UCSD-AML1 (cell line): ENCODE results near the gene AK3.
"Not testable (repeated sequence)": the region's sequence is repeated elsewhere in the genome, so short reads cannot be mapped to it uniquely, and the experiment has no call there.

ENCODE experiments used
- DNase-seq: peaks from one replicate; lab custom pipeline; 2025; ENCODE audit not compliant: unreplicated experiment; lab: John Stamatoyannopoulos, UW

Gene AK3

GRCh38 chr9:4669890-4670289 is 71.1 kb downstream of the AK3 start:
- DNase-seq = no peak

DNA sequence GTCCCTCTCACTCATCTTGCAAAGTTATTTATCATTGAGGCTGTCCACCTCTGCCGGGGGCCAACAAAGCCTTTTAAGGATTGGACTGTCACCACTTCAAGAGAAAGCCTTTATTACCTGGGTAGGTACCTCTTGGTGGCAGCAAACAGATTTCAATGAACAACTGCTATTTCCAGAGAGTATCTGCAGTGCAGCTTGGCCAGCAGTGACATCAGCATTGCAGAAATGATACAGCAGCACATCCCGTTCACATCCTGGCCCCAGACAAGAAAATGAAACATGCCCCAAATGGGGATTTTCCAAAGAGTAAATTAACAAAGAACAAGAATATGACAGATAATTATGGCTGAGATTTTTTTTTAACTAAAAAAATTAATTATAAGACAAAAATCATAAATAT is 72.4 kb downstream of the AK3 start:
- DNase-seq = no peak

DNA sequence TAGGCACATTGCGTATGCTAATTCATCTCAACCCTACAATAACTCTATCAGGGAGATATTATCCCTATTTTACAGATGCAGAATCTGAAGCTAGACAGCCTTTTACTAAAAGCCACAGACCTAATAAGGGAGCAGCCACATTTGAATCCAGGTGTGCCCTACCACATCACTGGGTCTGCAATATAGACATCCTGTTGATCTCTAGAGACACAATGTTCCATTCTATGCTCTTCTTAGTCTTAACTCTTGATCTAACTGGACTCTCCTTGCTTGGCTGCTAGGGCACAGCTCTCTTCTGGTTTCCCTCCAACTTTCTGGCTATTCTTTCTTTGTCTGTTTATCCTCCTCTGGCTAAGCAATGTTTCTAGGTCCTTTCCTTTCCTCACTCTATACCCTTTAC is 73.3 kb downstream of the AK3 start:
- DNase-seq = no peak

DNA sequence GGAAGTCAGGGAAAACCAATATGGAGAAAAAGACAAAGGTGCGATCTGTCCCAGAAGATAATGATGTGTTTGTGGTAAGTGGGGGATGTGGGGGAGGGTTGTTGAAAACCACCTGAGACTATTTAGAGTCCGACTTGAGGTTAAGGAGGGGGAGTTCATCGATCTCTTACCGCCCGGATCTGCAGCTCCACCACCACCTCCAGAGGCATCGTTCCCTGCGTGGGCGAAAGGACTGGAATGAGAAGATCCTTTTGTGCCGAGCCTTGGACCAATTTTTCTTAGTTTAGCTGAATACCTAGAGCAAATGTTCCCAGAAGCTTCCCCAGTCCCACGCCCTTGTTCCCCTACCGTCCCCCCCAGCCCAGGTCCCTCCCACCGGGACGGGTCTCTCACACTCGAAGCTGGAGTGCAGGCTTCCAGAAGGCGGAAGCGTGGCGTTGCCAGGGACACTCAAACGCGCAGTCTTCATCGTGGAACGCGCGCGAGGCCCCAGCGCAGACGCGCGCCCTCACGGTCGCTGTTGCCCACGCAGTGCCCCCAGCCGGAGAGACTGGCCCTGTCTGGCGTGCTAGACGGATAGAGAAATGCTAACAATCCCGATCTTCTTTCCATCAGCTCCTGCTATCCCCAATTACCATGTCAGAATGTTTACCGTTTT is 74.8 kb downstream of the AK3 start, which contains the start of gene SPATA6L:
TSS of gene SPATA6L (minus strand) at position 439 of the 658 bp plus-strand sequence. CDS start at position 209, 230 bp downstream.
- DNase-seq = peak; percentile 51

GRCh38 chr9:4665357-4665756 is 75.6 kb downstream of the AK3 start:
- DNase-seq = no peak

DNA sequence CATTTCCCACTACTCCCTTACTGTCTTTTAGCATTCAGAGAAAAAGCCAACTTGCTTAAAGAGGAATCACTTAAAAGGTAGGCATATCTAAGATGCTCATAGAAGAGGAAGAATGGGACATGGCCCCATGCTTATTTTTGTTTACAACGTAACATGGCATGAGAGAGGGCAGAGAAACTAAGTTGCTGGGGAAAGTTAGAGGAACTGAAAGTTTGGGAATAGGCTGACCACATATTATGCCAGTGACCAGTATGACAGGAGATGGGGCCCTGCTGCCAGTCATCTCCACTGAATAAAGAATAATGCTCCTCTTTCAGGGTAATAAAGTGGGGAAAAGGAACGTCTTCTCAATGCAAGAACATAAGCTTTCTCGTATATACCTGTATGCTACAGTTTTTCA is 77.0 kb downstream of the AK3 start:
- no peak for DNase-seq

DNA sequence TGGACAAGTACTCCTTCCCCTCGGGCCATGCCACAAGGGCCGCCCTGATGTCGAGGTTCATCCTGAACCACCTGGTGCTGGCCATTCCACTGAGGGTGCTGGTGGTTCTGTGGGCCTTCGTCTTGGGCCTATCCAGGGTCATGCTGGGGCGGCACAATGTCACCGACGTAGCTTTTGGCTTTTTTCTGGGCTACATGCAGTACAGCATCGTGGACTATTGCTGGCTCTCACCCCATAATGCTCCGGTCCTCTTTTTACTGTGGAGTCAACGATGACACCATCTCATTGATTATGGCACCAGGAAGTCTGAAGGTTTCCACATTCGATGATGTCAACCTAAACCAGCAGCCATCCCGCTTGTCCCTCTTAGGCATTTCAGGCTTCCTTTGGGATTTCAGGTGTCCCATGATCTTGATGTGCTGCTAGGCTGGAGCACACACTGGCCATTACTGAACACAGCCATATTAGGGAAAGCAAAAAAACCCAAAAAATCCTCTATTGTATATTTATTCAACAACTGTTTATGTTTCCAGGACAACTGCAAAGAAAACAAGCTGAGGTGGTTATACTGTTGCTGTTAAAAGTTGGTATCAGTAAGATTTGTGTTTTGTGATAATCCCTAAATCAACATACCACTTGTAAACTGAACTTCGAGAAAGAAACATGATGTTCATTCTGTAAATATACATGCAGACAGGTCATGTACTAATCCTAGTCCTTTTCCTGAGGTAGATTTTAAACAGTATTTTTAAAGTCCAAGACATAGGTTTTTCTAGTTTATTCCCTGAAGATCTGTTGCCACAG is 77.8 kb downstream of the AK3 start:
- no peak for DNase-seq

DNA sequence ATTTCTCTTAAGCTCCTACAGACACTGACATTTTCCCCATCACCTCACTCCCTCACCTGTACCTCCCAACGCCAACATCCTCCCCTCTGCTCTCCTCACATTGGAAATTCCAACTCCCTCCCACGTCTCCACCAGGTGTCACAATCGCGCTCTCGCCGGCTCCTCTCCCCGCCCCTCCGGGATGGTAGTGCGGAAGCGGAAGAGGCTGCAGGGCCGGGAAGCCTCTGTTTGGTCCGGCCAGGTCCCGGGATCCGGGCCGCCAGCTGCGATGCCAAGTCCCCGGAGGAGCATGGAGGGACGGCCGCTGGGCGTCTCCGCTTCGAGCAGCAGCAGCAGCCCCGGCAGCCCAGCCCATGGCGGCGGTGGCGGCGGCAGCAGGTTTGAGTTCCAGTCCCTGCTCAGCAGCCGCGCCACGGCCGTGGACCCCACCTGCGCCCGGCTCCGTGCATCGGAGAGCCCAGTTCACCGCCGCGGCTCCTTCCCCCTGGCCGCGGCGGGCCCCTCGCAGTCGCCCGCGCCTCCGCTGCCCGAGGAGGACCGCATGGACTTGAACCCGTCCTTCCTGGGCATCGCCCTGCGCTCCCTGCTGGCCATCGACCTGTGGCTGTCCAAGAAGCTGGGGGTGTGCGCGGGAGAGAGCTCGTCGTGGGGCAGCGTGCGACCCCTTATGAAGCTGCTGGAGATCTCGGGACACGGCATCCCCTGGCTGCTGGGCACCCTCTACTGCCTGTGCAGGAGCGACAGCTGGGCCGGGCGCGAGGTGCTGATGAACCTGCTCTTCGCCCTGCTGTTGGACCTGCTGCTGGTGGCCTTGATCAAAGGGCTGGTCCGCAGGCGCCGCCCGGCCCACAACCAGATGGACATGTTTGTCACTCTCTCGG is 78.7 kb downstream of the AK3 start, which contains the start of gene PLPP6:
TSS of gene PLPP6 (plus strand) at position 187 of the 881 bp plus-strand sequence. CDS start at position 269, 82 bp downstream.
- peak; percentile 83 for DNase-seq

DNA sequence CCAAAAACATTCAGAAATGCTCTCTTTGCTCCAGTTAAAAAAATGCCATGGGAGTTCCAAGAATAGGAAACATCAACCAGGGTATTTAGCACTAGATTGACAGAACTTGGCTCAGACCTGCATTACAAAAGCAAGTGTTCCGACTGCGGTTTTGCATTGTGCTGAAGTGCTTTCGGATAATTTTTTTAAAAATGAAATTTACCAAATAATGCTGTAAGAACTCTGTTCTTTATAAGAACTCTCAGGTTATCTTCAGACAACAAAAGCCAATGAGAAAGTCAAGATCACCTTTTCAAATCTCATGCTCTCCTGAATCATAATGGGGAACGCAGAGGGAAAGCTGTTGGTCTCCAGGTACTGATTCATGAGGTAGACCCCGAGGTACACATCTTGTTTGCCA is 79.4 kb downstream of the AK3 start:
- peak; percentile 10 for DNase-seq

- DNase-seq = no peak
Measured at GRCh38 chr9:4661165-4661564, 79.8 kb downstream of the AK3 start.

DNA sequence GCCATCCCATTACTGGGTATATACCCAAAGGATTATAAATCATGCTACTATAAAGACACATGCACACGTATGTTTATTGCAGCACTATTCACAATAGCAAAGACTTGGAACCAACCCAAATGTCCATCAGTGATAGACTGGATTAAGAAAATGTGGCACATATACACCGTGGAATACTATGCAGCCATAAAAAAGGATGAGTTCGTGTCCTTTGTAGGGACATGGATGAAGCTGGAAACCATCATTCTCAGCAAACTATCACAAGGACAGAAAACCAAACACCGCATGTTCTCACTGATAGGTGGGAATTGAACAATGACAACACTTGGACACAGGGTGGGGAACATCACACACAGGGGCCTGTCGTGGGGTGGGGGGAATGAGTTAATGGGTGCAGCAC is 80.3 kb downstream of the AK3 start:
- not testable (repeated sequence) for DNase-seq
